OCI-LY7 (cell line): Measurements from ENCODE around the gene ABCB9. TPM values are rescaled to one million over a fixed set of nuclear protein-coding genes. Genes with fewer than 3 reads are reported as not detected.

Experiments
- BruUV-seq: library from RNA; stranded (reverse); fragments of 400-500 nt; replicated peaks from 2 replicates; lab custom pipeline; 2021; lab: Mats Ljungman, UMichigan
- CTCF ChIA-PET: fragments of 300-600 bp; sonication (Branson Sonifier 250); formaldehyde crosslinking; loops from one replicate; lab custom pipeline; 2022; ENCODE audit warnings: antibody characterized with exemption; ENCODE audit not compliant: unreplicated experiment; lab: Charles Lee
- POLR2A ChIA-PET: fragments of 300-600 bp; sonication (Branson Sonifier 250); formaldehyde crosslinking; loops from one replicate; lab custom pipeline; 2022; ENCODE audit warnings: antibody characterized with exemption; lab: Charles Lee
- DNase-seq: peaks from one replicate; pipeline ENCODE4 v3.0.0-alpha.2; 2015; ENCODE audit warnings: low spot score
- H2AFZ ChIP-seq: fragments of 200-600 bp; sonication (generic), shearing (Covaris generic); 2 replicates; pipeline ENCODE4 v1.6.1; 2014; ENCODE audit warnings: mild to moderate bottlenecking, antibody characterized with exemption, low read length, moderate library complexity
- H3K27ac ChIP-seq: fragments of 200-600 bp; sonication (generic); 2 replicates; pipeline ENCODE4 v1.5.1; 2014; ENCODE audit warnings: mixed run types, low read depth, mild to moderate bottlenecking, moderate library complexity, low read length, inconsistent platforms; ENCODE audit not compliant: poor library complexity, severe bottlenecking
- H3K36me3 ChIP-seq: fragments of 200-600 bp; sonication (generic); 2 replicates; pipeline ENCODE4 v1.6.1; 2014; ENCODE audit warnings: mild to moderate bottlenecking, antibody characterized with exemption, low read length, moderate library complexity, mixed read lengths; ENCODE audit not compliant: insufficient read depth
- H3K4me1 ChIP-seq: fragments of 200-600 bp; sonication (generic); 2 replicates; pipeline ENCODE4 v1.5.1; 2014; ENCODE audit warnings: mild to moderate bottlenecking, low read length; ENCODE audit not compliant: insufficient read depth, poor library complexity, severe bottlenecking
- H3K4me2 ChIP-seq: fragments of 200-600 bp; sonication (generic); 2 replicates; pipeline ENCODE4 v1.6.1; 2014; ENCODE audit warnings: mild to moderate bottlenecking, low read length
- H3K4me3 ChIP-seq: fragments of 200-600 bp; sonication (generic); 2 replicates; pipeline ENCODE4 v1.5.1; 2014; ENCODE audit warnings: mild to moderate bottlenecking, low read depth, low read length; ENCODE audit not compliant: poor library complexity, severe bottlenecking
- H3K79me2 ChIP-seq: fragments of 200-600 bp; sonication (generic); 2 replicates; pipeline ENCODE4 v1.6.1; 2016; ENCODE audit warnings: low read depth, mild to moderate bottlenecking, low read length, moderate library complexity, mixed read lengths; ENCODE audit not compliant: insufficient read depth
- H3K9me2 ChIP-seq: fragments of 200-600 bp; sonication (generic); 2 replicates; pipeline ENCODE4 v1.6.1; 2016; ENCODE audit warnings: mild to moderate bottlenecking, low read length, mixed read lengths; ENCODE audit not compliant: insufficient read depth
- H3K9me3 ChIP-seq: fragments of 200-600 bp; sonication (generic); 2 replicates; pipeline ENCODE4 v1.6.1; 2014; ENCODE audit warnings: mild to moderate bottlenecking, mixed run types, low read length, mixed read lengths
- H4K20me1 ChIP-seq: fragments of 200-600 bp; sonication (generic); 2 replicates; pipeline ENCODE4 v1.6.1; 2014; ENCODE audit warnings: mild to moderate bottlenecking, antibody characterized with exemption, low read length, moderate library complexity, mixed read lengths; ENCODE audit not compliant: insufficient read depth
- EZH2phosphoT487 ChIP-seq: fragments of 200-600 bp; sonication (generic); IDR thresholded peaks from 2 replicates; pipeline ENCODE4 v1.6.1; 2018; ENCODE audit warnings: low read depth, borderline replicate concordance, mild to moderate bottlenecking, mixed run types, antibody characterized with exemption, low read length, moderate library complexity, mixed read lengths
- intact Hi-C: fragments of 100-400 bp; cut with micrococcal nuclease; formaldehyde crosslinking; loops from one replicate; pipeline ENCODE4 v1.10.0; 2022; ENCODE audit not compliant: unreplicated experiment
- total RNA-seq, 2 experiments: library from RNA; depleted of rRNA in 1 of 2; stranded (reverse); fragments of >200 nt in 1 of 2; shearing (Covaris generic) in 1 of 2; gene quantifications; 2 replicates each; pipeline ENCODE4 v1.2.3, GENCODE V29; 2014 to 2022
- TF ChIP-seq, protein P1 (sequence below): fragments of 200-600 bp; sonication (generic); conservative IDR thresholded peaks from 2 replicates; pipeline ENCODE4 v1.5.1; 2014; ENCODE audit warnings: mild to moderate bottlenecking, antibody characterized with exemption, low read length, moderate library complexity, mixed read lengths

ABCB9 gene
- total RNA-seq, 2 experiments from 2014 or later: 4.0 to 7.9 TPM

DNA sequence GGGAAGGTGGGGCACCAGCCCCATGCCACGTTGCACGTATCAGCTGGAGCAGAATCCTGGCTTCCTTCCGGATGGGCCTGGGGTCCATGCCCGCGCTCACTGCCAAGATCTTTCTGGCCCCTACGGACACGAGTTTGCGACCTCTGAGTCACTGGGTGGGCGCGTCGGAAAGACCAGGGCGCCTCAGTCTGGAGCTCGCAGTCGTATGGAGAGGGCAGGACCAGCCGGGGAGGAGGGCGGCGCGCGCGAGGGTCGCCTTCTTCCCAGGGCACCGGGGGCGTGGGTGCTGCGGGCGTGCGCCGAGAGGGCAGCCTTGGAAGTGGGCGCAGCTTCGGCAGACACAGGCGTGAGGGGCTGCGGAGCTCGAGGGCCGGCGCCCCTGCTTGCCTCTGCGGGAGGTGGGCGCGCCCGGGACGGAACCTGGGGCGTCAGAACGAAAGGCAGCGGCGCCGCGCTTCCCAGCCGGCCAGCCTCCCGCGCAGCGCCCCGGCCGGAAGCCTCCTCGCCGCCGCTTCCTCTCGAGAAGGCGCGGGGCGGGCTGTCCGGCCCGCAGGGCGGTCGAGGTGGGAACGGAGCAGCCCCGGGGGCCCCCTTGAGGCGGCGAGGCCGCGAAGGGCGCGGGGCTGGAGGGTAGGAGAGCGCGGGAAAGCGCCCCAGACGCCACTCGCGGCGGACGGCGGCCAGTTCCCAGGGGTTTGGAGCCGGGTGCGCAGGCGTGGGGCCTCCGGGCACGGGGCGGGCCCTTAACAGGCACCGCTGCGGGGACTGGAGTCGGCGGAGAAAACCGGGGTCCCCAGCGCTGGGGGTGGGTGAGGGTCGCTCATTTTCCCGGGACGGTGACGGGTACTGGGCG lies 14.1 kb upstream of the ABCB9 start, which contains the start of gene ARL6IP4:
ARL6IP4 (plus strand) TSS at position 499 of the 853 bp plus-strand sequence. CDS start 459 bp downstream, outside the sequence.
- intact Hi-C loops: loop anchor here (1.0 to 5.0 kb wide), 2 partner anchors 77 to 258 kb away; no protein-coding TSS in a partner anchor
- Histone ChIP-seq H4K20me1 (0 out of 2 replicates have a peak, but pooled peaks cover 5% of the 10 kb centered on the region), H3K9me2 (no peaks in the 10 kb centered on the region), H3K36me3 (peaks cover 56% of the 10 kb centered on the region), H3K27ac (peak within 1 kb of the TSS; percentile 72), H2AFZ (peak within 1 kb of the TSS; percentile 30; the same call in 1 of the 2 replicates), H3K4me3 (peak within 1 kb of the TSS; percentile 95), H3K9me3 (no peaks in the 10 kb centered on the region), H3K4me1 (peaks cover 56% of the 10 kb centered on the region), H3K4me2 (peak within 1 kb of the TSS; percentile 85), H3K79me2 (peaks cover 28% of the 10 kb centered on the region)
- TF ChIP-seq, protein P1, sequence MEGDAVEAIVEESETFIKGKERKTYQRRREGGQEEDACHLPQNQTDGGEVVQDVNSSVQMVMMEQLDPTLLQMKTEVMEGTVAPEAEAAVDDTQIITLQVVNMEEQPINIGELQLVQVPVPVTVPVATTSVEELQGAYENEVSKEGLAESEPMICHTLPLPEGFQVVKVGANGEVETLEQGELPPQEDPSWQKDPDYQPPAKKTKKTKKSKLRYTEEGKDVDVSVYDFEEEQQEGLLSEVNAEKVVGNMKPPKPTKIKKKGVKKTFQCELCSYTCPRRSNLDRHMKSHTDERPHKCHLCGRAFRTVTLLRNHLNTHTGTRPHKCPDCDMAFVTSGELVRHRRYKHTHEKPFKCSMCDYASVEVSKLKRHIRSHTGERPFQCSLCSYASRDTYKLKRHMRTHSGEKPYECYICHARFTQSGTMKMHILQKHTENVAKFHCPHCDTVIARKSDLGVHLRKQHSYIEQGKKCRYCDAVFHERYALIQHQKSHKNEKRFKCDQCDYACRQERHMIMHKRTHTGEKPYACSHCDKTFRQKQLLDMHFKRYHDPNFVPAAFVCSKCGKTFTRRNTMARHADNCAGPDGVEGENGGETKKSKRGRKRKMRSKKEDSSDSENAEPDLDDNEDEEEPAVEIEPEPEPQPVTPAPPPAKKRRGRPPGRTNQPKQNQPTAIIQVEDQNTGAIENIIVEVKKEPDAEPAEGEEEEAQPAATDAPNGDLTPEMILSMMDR: no peak; the same call in 1 of the 2 replicates
- no peak for TF ChIP-seq EZH2phosphoT487
- POLR2A ChIA-PET: interaction anchor here (0.5 to 1.7 kb wide), 5 partner anchors 9 to 533 kb away, joined by 3 to 8 read pairs (median 4); no protein-coding TSS in a partner anchor
- CTCF ChIA-PET: interaction anchor here (0.8 kb wide), 1 partner anchor 11 kb away, joined by 4 read pairs; no protein-coding TSS in a partner anchor
- BruUV-seq: no TSS peak
- DNase-seq: peak; percentile 85

- H3K4me3 ChIP-seq: peak overlapping the region; percentile 95
- ChIA-PET CTCF (interaction anchor here (0.8 kb wide), 1 partner anchor 10 kb away, joined by 4 read pairs; no protein-coding TSS in a partner anchor), POLR2A (interaction anchor here (0.5 to 1.7 kb wide), 4 partner anchors 9 to 300 kb away, joined by 3 to 8 read pairs (median 6); no protein-coding TSS in a partner anchor)
- peak overlapping the region; percentile 85 for H3K4me2 ChIP-seq
- peak overlapping the region; percentile 30; the same call in 1 of the 2 replicates for H2AFZ ChIP-seq
- DNase-seq: peak; percentile 79
- H3K79me2 ChIP-seq: peaks cover 28% of the 10 kb centered on the region
- no peak for TF ChIP-seq EZH2phosphoT487
- TF ChIP-seq, protein P1: no peak
- peak overlapping the region; percentile 72 for H3K27ac ChIP-seq
- no peaks in the 10 kb centered on the region for H3K9me2 ChIP-seq
- no peaks in the 10 kb centered on the region for H3K9me3 ChIP-seq
- no TSS peak for BruUV-seq
- peaks cover 56% of the 10 kb centered on the region for H3K36me3 ChIP-seq
- H3K4me1 ChIP-seq: peaks cover 56% of the 10 kb centered on the region
- 0 out of 2 replicates have a peak, but pooled peaks cover 5% of the 10 kb centered on the region for H4K20me1 ChIP-seq
- intact Hi-C loops: loop anchor here (5.0 kb wide), 1 partner anchor 77 kb away; no protein-coding TSS in a partner anchor
Measured at GRCh38 chr12:122979908-122980182, 13.6 kb upstream of the ABCB9 start.
